ENCODE measurements around the gene GTF2I. TPM values are rescaled to one million over a fixed set of nuclear protein-coding genes. Genes with fewer than 3 reads are reported as not detected.
A peak's percentile ranks its signal among the peaks of the same experiment; 100 is the strongest.
"Not testable (repeated sequence)": the region's sequence is repeated elsewhere in the genome, so short reads cannot be mapped to it uniquely, and the experiment has no call there.

GTF2I gene
- total RNA-seq, result 229 TPM

DNA sequence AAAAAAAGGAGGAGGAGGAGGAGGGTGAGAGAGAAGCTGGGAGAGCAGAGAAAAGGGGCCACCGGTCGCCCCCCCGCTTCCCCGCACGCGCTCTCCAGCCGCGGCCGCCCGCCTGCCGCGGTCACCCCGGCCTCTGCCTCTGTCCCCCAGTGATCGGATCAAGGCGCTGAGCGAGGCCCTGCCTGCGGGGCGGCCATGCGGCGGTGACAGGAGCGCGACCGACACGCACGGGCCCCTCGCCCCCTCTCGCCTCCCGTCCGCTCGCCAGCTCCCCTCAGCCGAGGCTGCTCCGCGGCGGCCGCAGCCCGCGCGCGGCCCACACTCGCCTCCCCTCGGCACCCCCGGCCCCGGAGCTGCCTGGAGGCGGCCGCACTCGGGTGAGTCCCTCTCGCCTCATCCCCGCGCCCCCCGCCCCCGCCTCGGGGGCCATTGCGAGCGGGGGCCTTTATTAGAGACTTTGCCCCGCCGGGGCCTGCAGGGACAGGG is at the start of gene GTF2I:
Gene GTF2I (plus strand): TSS at position 27 of the 486 bp plus-strand sequence. CDS start 31,411 bp downstream, outside the sequence.
- DNase-seq, result no peak

DNA sequence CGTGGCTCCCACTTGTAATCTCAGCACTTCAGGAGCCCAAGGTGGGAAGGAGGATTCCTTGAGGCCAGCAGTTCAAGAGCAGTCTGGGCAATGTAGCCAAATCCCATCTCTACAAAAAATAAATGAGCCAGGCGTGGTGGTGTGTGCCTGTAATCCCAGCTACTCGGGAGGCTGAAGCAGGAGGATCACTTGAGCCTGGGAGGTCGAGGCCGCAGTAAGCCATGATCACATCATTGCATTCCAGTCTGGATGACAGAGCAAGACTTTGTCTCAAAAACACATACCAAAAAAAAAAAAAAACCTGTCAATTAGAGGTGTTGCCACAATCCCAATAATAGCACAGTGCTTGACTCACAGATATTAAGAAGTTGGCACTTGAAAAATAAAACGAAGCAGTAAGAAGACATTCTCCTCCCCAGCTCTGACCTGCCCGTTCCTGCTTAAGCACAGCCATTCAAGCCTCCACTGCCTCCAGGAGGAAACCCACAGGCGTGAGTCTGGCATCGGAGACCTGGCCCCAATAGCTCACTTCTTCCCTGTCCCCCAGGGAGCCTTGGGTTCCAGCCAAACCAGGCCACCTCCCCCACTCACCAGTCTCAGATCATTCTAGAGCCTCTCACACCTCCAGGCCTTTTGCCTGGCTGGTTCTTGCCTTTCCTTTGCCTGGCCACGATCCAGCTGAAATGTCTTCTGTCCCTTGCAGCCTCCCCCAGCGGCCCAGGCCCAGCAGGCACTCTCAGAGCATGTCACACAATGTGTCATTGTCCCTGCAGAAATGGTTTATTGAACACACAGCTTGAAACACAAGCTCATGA is 45.3 kb upstream of the GTF2I start:
- no peak for DNase-seq

DNA sequence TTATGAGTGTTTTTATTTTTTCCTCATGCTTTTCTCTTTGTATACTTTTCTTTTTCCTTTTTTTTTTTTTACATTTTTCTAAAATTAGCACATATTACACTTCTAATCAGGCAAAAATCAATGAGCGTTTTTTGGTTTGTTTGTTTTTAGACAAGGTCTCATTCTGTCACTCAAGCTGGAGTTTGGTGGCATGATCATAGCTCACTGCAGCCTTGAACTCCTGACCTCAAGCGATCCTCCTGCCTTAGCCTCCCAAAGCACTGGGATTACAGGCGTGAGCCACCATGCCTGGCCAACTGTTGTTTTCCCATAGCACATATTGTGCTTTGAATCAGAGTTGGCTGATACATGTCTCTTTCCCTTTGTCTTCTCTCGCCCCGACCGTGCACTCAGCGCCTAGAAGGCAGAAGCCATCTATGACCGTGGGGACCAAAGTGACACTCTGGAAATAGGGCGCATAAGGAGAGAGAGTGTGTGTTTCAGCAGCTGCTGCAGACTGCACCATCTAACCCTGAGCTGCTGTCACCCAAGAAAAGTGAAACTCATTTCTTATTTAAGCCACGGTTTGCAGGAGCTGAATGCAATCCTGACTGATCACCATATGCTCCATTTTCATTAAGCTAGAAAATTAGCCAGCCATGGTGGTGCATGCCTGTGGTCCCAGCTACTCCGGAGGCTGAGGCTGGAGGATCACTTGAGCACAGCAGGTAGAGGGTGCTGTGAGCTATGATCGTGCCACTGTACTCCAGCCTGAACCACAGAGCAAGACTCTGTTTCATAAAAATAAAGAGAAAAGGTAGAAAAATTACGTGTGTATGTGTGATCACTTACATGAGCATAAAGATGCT is 41.4 kb upstream of the GTF2I start:
- no peak for DNase-seq

DNA sequence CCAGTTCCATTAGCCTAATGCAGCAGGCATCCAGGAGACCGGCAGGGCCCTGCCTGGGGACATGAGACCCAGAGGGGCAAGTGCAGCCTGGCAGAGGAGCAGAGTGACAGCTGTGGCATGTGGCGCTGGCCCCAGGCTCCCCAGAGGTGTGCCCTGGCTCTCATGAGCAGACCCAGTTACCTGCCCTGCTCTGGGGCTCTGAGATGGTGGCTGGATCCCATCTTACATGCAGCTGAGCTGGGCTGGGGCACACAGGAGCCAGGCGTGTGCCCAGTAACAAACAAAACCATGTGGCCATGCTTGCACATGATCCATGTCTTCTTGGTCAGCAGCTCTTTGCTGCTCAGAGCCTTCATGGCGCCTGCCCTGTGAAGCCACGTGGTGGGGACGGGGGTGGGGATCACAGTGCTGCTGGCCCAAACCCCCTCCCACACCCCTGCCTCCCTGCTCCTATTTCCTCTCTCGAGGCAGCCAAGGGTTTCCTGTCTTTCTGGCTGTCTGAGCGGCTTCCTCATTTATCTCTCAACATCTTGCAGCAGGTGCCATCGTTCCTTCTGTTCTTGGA is 40.3 kb upstream of the GTF2I start:
- no peak for DNase-seq

DNA sequence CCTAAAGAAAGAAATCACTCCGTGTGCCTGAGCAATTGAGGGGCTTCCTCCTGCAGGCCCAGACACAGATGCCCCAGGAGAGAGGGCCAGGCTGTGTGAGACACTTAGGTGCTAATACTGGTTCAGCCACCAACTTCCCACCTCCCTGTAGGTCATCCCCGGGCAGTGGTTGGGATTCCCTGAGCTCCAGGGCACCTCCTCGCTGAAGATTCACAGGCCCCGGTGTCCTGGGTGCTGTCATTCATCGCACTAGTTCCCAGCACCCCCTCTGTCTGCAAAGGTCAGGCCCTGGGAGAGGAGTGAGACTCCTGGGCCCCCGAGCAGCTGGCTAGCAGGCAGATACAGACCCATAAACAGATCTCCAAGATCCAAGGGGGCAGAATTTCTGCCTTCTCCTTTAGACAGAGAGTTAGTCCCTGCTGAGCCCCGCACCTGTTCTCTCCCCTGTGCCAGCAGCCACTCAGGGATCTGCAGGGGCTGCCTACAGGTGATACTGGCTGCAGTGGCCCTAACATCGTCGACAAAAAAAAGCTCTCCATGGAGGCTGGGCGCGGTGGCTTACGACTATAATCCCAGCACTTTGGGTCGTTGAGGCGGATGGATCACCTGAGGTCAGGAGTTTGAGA is 38.2 kb upstream of the GTF2I start:
- no peak for DNase-seq

DNA sequence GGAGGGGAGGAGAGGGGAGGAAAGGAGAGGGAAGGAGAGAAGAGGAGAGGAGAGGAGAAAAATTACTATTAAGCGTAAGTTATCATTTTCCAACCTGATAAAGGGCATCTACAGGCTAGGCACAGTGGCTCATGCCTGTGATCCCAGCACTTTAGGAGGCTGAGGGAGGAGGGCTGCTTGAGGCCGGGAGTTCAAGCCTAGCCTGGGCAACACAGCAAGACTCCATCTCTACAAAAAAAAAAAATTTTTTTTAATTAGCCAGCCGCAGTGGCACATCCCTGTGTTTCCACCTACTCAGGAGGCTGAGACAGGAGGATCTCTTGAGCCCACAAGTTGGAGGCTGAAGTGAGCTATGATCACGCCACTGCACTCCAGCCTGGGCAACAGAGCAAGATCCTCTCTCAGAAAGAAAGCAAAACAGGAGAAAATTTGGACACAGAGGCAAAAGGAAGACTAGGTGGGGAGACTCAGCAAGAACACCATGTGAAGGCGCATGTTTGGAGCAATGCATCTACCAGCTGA is 35.2 kb upstream of the GTF2I start:
- DNase-seq, result no peak

DNA sequence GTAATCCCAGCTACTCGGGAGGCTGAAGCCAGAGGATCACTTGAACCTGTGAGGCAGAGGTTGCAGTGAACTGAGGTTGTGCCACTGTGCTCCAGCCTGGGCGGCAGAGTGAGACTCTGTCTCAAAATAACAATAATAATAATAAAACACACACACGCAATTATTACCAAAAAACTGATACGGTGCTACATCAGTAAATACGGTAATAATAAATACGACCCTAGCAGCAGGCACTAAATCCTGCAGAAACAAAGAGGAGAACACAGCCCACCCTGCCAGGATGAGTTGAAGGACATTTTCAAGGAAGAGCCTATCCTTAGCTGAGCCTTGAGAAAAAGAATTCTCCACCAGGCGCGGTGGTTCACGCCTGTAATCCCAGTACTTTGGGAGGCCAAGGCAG is 34.4 kb upstream of the GTF2I start:
- no peak for DNase-seq

DNA sequence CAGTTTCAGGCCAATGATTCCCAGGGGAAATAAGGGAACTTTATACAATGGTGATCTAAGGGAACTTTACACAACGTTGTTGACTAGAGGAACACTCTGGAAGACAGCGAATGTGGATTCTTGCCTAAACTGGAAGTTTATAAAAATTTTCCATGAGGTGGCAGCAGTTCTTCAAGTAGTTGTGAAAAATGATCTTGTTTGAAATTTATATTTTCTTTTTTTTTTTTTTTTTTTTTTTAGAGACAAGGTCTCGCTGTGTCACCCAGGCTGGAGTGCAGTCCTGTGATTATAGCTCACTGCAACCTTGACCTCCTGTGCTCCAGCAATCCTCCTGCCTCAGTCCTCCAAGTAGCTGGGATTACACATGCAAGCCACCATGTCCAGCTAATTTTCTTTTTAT is 32.1 kb upstream of the GTF2I start:
- no peak for DNase-seq

DNA sequence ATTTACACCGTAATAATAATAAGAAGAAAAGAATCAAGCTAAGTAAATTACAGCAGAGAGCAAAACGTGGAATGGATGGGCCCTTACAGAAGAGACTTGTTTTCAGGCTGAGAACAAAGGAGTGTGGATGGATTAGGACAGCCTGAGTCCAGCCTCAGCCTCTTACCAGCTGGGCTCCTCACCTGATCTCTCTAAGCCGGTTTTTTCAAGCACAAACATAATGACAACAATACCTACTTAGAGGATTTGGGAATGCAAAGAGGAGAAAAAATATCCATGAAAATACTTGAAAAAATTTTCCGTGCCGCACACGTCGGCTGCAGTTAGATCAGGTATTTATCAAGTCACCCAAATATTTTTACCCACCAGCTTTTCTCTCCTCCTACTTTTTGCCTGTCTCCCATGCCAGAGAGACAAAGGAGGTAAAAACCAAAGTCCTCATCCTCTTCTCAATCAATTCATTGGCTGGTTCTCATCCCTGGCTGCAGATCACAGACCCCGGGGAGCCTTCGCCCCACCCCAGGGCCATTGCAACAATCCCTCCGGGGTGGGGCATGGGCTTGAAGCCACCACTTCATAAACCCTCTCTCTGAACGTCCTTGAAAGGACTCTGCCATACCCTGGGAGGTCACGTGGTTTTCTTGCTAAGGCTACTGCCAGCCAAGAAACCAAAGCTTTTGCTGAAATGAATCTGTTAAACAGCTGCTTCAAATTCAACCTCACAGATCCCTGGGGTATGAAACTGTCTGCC is 29.7 kb upstream of the GTF2I start:
- DNase-seq, result no peak

DNA sequence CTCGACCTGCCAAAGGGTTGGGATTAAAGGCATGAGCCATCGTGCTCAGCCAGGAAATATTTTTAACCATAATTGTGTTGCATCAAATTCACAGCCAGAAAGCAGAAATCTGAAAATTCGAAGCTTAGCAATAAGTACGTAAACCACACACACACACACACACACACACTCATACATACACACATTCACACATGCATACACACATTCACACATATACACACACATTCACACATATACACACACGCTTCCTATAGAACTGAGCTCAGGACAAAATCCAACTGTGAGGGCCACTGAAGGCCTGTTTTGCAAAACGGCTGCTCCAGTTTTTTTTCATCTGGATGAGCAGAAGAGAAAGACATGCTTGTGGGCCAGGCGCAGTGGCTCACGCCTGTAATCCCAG is 25.0 kb upstream of the GTF2I start:
- no peak for DNase-seq

DNA sequence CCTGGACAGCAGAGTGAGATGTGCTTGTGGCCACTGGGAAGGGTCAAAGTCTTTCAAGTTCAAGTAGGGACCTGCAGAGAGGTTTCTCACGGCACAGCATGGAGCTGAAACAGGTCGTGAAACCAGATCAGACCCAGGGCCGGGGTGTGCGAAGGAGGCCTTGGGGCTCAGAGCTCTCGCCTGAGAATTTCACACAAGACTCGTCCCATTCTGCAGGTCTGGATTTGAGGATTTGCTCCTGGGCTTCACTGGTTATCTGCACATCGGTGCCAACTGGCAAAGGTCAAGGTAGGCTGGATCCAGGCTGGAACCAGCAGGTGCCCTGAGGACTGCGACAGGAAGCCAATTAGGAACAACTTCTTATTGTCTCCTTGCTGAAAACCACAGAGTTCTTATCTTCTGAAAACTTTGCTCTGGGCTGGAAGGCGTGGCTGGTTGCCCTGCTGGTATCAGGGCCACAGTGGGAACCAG is 24.0 kb upstream of the GTF2I start:
- DNase-seq, result no peak

DNA sequence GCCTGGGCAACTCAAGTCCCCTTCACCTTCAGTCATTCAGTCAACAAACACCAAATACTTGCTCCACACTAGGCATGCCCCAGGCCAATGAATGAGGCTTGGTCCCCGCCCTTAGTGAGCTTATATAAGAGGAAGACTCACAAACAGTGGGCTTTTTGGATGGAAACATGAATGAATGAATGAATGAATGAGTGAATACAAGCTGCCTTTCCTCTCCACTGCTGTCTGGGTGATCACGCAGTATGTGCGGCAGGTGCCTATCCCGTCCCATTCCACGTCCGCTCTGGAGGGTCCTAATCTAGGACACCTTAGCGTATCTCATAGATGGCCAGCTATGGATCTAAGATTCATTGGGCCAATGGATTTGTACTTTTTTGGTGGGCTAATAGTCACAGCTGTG is 19.8 kb upstream of the GTF2I start:
- DNase-seq, result no peak

DNA sequence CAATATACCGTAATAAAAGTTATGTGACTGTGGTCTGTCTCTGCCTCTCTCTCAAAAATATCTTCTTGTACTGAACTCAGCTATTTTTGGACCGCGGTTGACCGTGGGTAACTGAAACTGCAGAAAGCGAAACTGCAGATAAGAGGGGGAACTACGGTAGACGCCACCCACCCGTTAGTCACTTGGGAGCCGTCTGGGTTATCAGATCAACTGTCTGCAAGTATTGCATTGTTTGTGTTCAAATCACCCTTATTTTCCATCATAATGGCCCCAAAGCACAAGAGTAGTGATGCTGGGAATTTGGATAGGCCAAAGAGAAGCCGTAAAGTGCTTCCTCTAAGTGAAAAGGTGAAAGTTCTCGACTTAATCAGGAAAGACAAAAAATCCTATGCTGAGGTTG is 7.5 kb upstream of the GTF2I start:
- DNase-seq, result not testable (repeated sequence)

DNA sequence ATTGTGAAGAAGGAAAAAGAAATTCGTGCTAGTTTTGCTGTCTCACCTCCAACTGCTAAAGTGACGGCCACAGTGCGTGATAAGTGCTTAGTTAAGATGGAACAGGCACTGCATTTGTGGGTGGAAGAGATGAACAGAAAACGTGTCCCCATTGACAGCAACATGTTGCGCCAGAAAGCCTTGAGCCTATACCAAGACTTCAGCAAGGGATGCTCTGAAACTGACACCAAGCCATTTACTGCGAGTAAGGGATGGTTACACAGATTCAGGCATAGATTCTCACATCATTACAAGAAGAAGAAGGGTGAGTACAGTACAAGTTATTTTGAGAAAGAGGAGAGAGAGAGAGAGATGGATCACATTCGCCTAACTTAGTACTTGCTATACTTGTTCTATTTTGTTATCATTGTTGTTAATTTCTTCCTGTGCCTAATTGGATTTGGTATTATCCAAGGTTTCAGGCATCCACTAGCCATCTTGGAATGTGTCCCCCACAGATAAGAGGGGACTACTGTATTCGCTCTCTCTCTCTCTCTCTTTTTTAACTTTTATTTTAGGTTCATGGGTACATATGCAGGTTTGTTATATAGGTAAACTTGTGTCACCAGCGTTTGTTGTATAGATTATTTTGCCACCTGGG is 6.9 kb upstream of the GTF2I start:
- DNase-seq, result not testable (repeated sequence)

DNA sequence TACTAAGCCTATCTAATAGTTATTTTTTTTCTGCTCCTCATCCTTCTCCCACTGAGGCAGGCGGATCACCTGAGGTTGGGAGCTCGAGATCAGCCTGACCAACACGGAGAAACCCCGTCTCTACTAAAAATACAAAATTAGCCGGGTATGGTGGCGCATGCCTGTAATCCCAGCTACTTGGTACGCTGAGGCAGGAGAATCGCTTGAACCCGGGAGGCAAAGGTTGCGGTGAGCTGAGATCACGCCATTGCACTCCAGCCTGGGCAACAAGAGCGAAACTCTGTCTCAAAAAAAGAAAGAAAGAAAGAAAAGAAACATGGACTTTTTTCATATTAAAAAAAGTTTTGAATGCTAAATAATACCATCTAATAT is 6.4 kb upstream of the GTF2I start:
- DNase-seq, result not testable (repeated sequence)

DNA sequence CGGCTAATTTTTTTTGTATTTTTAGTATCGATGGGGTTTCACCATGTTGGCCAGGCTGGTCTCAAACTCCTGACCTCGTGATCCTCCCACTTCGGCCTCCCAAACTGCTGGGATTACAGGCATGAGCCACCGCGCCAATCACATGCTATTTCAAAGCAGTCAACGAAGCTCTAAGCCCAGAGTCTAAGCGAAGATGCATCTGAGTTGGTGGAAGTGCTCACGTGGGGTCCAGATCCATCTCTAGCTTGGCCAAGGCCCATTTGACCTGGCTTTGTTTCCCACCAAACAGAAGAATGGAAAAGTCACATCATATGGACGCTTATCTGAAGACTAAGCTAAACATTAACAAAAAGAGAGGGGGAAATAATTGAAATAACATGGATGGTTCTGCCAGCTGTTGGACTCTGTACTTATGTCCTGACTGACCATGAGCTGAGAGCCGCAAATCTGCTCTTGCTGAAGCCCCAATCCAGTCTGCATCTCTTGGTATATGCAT is 3.8 kb upstream of the GTF2I start:
- no peak for DNase-seq

DNA sequence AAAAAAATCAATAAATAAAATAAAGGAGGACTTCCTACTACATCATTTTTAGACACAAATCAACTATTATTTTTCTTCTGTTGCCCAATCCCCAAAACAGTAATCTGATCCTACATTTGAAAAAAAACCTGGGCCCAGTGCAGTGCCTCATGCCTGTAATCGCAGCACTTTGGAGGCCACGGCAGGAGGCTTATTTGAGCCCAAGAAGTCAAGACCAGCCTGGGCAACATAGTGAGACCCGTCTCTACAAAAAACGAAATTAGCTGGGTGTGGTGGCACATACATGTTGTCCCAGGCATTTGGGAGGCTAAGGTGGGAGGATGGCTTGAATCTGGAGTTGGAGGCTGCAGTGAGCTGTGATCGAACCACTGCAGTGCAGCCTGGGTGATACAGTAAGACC is 2.7 kb upstream of the GTF2I start:
- DNase-seq, result no peak

DNA sequence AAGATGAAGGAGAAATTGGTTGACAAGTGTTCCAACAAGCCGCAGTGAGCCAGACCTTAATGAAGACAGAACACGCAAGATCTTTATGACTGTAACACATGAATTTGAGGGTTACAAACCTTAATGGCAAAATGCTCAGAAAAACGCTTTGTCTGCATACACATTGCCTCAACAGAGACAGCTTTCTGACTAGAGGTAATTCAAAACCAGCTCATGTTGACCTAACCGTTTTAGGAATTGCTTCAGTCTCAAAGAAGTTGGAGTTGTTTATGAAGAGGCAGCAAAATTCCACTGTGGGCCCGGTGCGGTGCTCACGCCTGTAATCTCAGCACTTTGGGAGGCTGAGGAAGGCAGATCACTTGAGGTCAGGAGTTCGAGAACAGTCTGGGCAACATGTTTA is 2.2 kb upstream of the GTF2I start:
- DNase-seq, result no peak

DNA sequence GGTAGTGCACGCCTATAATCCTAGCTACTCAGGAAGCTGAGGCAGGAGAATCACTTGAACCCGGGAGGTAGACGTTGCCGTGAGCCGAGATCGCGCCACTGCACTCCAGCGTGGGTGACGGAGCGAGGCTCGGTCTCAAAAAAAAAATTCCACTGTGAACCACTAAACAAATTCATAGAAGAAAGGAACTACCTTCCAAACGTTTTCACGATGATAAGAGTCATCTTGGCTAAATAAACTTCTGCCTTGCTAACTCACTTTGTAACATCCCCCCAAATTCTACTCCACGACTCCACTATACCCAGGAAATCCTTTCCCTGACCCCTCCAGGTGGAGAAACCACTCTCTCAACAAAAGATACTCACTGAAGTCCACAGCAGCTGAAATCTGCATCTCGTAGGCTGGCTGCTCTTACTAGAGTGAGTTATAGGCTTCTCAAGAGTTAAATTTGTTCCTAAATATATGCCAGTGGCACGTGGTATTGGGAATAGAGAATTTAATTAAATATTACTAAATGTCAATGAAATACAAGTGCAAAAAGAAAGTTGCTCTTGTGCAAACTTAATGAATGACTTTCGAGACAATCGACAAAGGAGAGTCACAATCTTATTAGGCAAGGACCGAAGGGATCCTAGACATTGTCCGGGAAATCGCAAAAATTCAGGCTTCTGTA is 1.6 kb upstream of the GTF2I start:
- no peak for DNase-seq

DNA sequence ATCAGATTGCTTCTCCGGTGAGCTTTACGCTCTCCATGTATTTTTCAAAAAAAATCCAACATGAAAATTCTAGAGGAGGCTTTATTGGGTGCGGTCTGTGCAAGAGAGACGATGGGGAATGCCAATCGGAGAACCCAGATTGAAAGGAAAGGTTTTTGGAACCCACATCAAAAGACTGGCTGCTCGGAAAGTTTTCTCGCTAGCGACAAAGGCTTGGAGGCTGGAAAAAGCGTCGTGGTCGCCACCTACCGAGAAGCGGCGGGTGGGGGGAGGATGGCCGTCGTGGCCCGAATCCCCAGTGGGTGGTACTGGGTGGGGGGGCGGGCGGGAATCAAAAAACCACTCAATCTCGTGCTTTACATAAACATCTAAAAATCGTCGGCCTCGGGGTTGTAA is 1.1 kb upstream of the GTF2I start:
- DNase-seq, result peak; percentile 21
